Esophagus muscularis mucosa (tissue), 3 donors: ENCODE results near the gene LENEP.

Experiments used
- POLR2A ChIP-seq: fragments of 450-650 bp; IDR thresholded peaks from one replicate; pipeline ENCODE4 v1.6.1; 2017; ENCODE audit warnings: antibody characterized with exemption, moderate library complexity, mild to moderate bottlenecking, low read depth
- TF ChIP-seq, protein P1 (sequence below), 3 experiments: fragments of 200-600 bp in 2 of 3; fragments of 450-650 bp in 1 of 3; sonication (generic) in 2 of 3; IDR thresholded peaks; one replicate each; pipeline ENCODE4 v1.5.1; 2017 to 2019; ENCODE audit warnings: antibody characterized with exemption in 3 of 3, mild to moderate bottlenecking in 2 of 3, moderate library complexity in 1 of 3

DNA sequence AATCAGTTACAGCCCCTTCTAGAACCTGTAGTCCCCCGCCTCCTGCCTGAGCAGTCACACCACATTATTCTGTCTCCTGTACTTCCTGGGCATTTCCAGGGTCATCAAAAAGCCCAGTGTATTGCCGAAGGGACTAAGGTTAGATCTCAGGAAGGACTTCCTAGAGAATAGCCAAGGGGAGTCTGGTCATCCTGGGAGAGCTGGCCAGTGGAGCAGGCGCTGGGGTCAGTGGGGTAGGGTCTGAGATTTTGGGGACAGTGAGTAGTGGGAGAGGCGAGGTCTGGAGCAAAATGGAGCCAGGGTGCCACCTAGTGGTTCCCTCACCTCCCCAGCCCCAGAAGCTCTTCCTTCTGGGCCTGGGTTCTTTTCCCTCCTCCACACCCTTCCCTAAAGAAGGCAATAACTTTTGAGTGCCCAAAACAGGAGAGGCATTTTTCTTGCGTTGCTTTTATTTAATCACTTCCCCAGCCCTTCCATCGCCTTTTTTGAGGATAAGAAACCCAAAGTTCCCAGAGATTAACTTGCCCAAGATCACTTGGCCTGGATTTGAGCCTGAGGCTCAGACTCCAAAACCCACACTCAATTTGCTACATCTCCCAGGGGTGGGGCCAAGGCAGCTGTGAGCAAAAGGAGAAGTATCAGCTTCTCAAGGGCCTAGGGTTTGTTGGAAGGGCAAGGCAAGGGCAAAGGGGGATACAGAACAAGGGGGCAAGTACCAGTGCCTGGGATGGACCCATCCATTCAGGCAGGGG is 49.6 kb upstream of the LENEP start:
- TF ChIP-seq POLR2A: no peak
- TF ChIP-seq, protein P1, sequence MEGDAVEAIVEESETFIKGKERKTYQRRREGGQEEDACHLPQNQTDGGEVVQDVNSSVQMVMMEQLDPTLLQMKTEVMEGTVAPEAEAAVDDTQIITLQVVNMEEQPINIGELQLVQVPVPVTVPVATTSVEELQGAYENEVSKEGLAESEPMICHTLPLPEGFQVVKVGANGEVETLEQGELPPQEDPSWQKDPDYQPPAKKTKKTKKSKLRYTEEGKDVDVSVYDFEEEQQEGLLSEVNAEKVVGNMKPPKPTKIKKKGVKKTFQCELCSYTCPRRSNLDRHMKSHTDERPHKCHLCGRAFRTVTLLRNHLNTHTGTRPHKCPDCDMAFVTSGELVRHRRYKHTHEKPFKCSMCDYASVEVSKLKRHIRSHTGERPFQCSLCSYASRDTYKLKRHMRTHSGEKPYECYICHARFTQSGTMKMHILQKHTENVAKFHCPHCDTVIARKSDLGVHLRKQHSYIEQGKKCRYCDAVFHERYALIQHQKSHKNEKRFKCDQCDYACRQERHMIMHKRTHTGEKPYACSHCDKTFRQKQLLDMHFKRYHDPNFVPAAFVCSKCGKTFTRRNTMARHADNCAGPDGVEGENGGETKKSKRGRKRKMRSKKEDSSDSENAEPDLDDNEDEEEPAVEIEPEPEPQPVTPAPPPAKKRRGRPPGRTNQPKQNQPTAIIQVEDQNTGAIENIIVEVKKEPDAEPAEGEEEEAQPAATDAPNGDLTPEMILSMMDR (IDR thresholded peaks at IDR 0.05): peak; percentile 60 to 79 (median 63)
